Esophagus squamous epithelium (tissue), 5 donors: ENCODE data around the gene RPL35A. TPM values are rescaled to one million over a fixed set of nuclear protein-coding genes. Genes with fewer than 3 reads are reported as not detected.
A peak's percentile ranks its signal among the peaks of the same experiment; 100 is the strongest.
"Not testable (repeated sequence)": the region's sequence is repeated elsewhere in the genome, so short reads cannot be mapped to it uniquely, and the experiment has no call there.

Experiments used
- DNase-seq: peaks from one replicate; lab custom pipeline; 2025; lab: John Stamatoyannopoulos, UW
- H3K27ac ChIP-seq, 4 donors: fragments of 200-600 bp; sonication (generic); one replicate each; pipeline ENCODE4 v1.5.1; 2016 to 2019; ENCODE audit warnings: mild to moderate bottlenecking in 1 of 4
- H3K27me3 ChIP-seq, 4 donors: fragments of 200-600 bp; sonication (generic); 1 replicate in 3 of 4; 2 replicates in 1 of 4; pipeline versions ENCODE4 v1.5.1 to v1.6.0; 2017 to 2021; ENCODE audit warnings: antibody characterized with exemption in 1 of 4
- H3K36me3 ChIP-seq, 3 donors: fragments of 200-600 bp; sonication (generic); one replicate each; pipeline ENCODE4 v1.5.1; 2016 to 2019
- H3K4me1 ChIP-seq, 3 donors: fragments of 200-600 bp; sonication (generic); one replicate each; pipeline ENCODE4 v1.5.1; 2017 to 2019
- H3K4me3 ChIP-seq, 4 donors: fragments of 200-600 bp; sonication (generic); 1 replicate in 3 of 4; 2 replicates in 1 of 4; pipeline ENCODE4 v1.5.1; 2016 to 2019; ENCODE audit warnings: mild to moderate bottlenecking in 2 of 4, moderate library complexity in 1 of 4
- H3K9me3 ChIP-seq, 3 donors: fragments of 200-600 bp; sonication (generic); one replicate each; pipeline ENCODE4 v1.5.1; 2016 to 2019
- CTCF ChIP-seq, 6 experiments: fragments of 450-650 bp in 4 of 6; fragments of 200-600 bp in 2 of 6; sonication (generic) in 2 of 6; IDR thresholded peaks; one replicate each; pipeline ENCODE4 v1.5.1; 2016 to 2019; ENCODE audit warnings: antibody characterized with exemption in 6 of 6, mild to moderate bottlenecking in 4 of 6, moderate library complexity in 4 of 6
- POLR2A ChIP-seq, 4 donors: fragments of 450-650 bp; IDR thresholded peaks; one replicate each; pipeline ENCODE4 v1.6.1; 2017; ENCODE audit warnings: antibody characterized with exemption in 4 of 4, mild to moderate bottlenecking in 4 of 4, moderate library complexity in 3 of 4
- WGBS, 2 donors: methylation state at CpG; one replicate each; pipeline ENCODE4 v1.1.5; 2018; 5-methylcytosine and 5-hydroxymethylcytosine counted together
- intact Hi-C: fragments of 100-400 bp; cut with DNase I; formaldehyde crosslinking; loops from one replicate; pipeline ENCODE4 v1.15.0; 2022
- total RNA-seq, 4 donors: library from RNA; depleted of rRNA; stranded (reverse); fragments of >200 nt; gene quantifications; one replicate each; pipeline ENCODE4 v1.1.0, GENCODE V29; 2016
- donor health status: DM: yes; HTN: yes; CAD: no.

The RPL35A gene
- total RNA-seq, 4 donors from 2014 or later, result 495 to 880 (median 705) TPM

DNA sequence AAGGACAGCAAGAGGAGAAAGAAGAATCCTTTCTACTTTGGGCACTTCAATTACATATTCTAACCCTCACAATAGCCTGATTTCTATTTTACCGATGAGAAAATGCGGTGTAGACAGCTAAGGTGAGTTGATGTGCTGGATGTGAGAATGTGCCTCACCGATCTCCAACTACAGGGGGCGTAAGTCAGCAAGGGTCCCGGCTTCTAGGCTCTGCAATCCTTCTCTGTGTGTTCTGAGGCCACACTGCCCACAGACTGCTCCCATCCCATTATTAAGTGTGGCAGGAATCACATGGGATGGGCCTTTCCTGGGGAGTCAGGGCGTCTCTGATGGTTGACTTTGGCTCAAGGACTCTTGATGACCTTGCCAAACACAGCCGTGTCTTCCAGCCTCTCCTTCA is 23.6 kb upstream of the RPL35A start:
- H3K27ac ChIP-seq, result no peak overlapping the region
- DNase-seq, result no peak
- no peak overlapping the region for H3K4me3 ChIP-seq
- H3K4me1 ChIP-seq, result no peaks in the 10 kb centered on the region
- intact Hi-C loops, result no loop called here
- H3K36me3 ChIP-seq, result peaks cover 0 to 41% (median 0%) of the 10 kb centered on the region in 3 donors
- H3K27me3 ChIP-seq, result no peaks in the 10 kb centered on the region
- TF ChIP-seq CTCF (IDR thresholded peaks at IDR 0.05), result no peak
- TF ChIP-seq POLR2A (IDR thresholded peaks at IDR 0.05), result no peak
- H3K9me3 ChIP-seq, result no peaks in the 10 kb centered on the region
- WGBS, 2 donors, result 76 to 82% methylated on average over 6 to 7 of the region's 7 CpGs

DNA sequence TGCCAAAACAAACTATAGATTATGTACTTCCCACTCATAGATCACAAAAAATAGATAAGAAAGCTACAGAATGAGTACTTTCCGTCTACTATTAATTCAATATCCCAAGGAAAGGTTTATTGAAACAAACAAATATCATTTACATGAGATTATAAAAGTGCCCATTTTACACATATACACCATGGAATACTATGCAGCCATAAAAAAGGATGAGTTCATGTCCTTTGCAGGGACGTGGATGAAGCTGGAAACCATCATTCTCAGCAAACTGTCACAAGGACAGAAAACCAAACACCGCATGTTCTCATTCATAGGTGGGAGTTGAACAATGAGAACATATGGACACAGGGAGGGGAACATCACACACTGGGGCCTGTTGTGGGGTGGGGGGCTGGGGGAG is 22.4 kb upstream of the RPL35A start:
- H3K4me1 ChIP-seq, H3K9me3 ChIP-seq, H3K4me3 ChIP-seq, intact Hi-C loops, H3K27ac ChIP-seq, DNase-seq, H3K27me3 ChIP-seq: not testable (repeated sequence)
- WGBS, 2 donors, result 85 to 87% methylated on average over 3 of the region's 3 CpGs
- peaks cover 0 to 42% (median 0%) of the 10 kb centered on the region in 3 donors for H3K36me3 ChIP-seq

GRCh38 chr3:197936819-197937384 is 13.1 kb upstream of the RPL35A start:
- peaks cover 0 to 23% (median 0%) of the 10 kb centered on the region in 3 donors for H3K36me3 ChIP-seq
- H3K4me3 ChIP-seq, result no peak overlapping the region
- no peaks in the 10 kb centered on the region for H3K9me3 ChIP-seq
- intact Hi-C loops, result no loop called here
- H3K27ac ChIP-seq, result no peak overlapping the region
- H3K4me1 ChIP-seq, result no peaks in the 10 kb centered on the region
- TF ChIP-seq CTCF (IDR thresholded peaks at IDR 0.05) (no peak), POLR2A (IDR thresholded peaks at IDR 0.05) (no peak)
- WGBS, 2 donors, result 87 to 90% methylated on average over 15 of the region's 15 CpGs
- H3K27me3 ChIP-seq, result no peaks in the 10 kb centered on the region
- DNase-seq, result no peak

DNA sequence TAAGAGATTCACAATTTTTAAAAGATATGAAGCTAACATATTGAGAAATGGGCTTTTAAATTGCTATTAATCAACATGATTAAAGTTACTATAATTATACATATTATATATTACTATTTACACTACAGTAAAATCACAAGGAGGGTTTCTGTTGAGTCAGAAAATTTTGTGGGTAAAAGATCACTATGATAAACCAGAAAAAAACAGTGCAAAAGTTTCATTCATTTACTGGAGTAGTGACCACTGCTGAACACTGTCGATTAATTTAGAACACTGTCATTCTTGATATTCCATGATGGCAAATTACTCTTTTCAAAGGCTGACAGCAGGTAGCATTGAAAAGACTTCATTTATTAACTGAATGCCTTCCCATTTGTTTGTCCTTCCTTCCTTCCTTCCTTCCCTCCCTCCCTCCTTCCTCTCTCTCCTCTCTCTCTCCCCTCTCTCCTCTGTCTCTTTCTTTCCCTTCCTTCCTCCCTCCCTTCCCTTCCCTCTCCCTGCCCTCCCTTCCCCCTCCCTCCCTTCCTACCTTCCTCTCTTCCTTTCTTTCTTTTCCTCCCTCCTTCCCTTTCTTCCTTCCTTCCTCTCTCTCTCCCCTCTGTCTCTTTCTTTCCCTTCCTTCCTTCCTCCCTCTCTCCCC is 9.1 kb upstream of the RPL35A start:
- Histone ChIP-seq H3K36me3 (peaks cover 0 to 8% (median 0%) of the 10 kb centered on the region in 3 donors), H3K27ac (no peak overlapping the region), H3K9me3 (no peaks in the 10 kb centered on the region), H3K4me3 (no peak overlapping the region), H3K4me1 (no peaks in the 10 kb centered on the region), H3K27me3 (no peaks in the 10 kb centered on the region)
- DNase-seq, result no peak
- TF ChIP-seq POLR2A (IDR thresholded peaks at IDR 0.05), result no peak
- no peak for TF ChIP-seq CTCF (IDR thresholded peaks at IDR 0.05)
- intact Hi-C loops, result no loop called here
- WGBS, 2 donors, result 74% methylated on average over 1 of the region's 1 CpG

DNA sequence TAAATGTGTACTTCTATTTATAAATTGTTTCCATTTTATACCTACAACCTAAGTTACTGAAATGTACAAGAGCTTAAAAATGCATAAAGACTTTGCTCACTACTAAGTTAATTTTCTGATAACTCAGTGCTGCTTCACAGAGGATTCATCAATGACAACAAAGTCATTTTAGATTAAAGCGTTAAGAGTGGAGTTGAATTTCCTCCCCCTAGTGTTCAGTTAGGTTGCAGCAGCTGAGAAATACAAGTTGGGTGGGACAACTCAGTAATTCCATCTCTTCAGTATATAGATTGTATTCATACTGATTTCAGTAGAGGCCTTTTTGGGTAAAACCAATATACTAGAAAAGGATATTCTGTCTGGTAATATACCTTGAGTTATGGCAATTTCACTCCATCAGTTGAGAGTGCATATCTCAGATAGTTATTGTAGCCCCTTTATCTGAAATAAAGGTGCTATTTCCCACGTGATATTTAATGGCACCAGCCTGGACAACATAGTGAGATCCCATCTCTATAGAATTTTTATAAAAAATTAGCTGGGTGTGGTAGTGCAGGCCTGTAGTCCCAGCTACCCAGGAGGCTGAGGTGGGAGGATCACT is 6.9 kb upstream of the RPL35A start:
- 26 to 36% methylated on average over 2 of the region's 2 CpGs for WGBS, 2 donors
- no peaks in the 10 kb centered on the region for H3K9me3 ChIP-seq
- no peaks in the 10 kb centered on the region for H3K27me3 ChIP-seq
- no peak for TF ChIP-seq POLR2A (IDR thresholded peaks at IDR 0.05)
- peak; percentile 34 to 67 (median 52) for TF ChIP-seq CTCF (IDR thresholded peaks at IDR 0.05)
- H3K27ac ChIP-seq, result no peak overlapping the region
- H3K36me3 ChIP-seq, result peaks cover 0 to 4% (median 0%) of the 10 kb centered on the region in 3 donors
- H3K4me3 ChIP-seq, result no peak overlapping the region
- intact Hi-C loops, result no loop called here
- no peak for DNase-seq
- H3K4me1 ChIP-seq, result no peaks in the 10 kb centered on the region
